GM21576 (cell line): ENCODE measurements around the gene FOXF1.

Experiments
- ATAC-seq: cut with Tn5 transposase; IDR thresholded peaks from one replicate; pipeline ENCODE4 v1.9.1; 2021; ENCODE audit warnings: mild to moderate bottlenecking, moderate library complexity; ENCODE audit not compliant: unreplicated experiment

The FOXF1 gene

GRCh38 chr16:86531641-86532525 lies 21.6 kb downstream of the FOXF1 start:
- no peak for ATAC-seq

- ATAC-seq: no peak
Measured at GRCh38 chr16:86532526-86532815, 22.1 kb downstream of the FOXF1 start.

GRCh38 chr16:86533076-86533475 lies 22.7 kb downstream of the FOXF1 start:
- no peak for ATAC-seq

- ATAC-seq: no peak
Measured at GRCh38 chr16:86533767-86534351, 23.5 kb downstream of the FOXF1 start.

GRCh38 chr16:86534779-86535615 lies 24.7 kb downstream of the FOXF1 start:
- no peak for ATAC-seq

- no peak for ATAC-seq
Measured at GRCh38 chr16:86536621-86537020, 26.3 kb downstream of the FOXF1 start.

- no peak for ATAC-seq
Measured at GRCh38 chr16:86537486-86537885, 27.2 kb downstream of the FOXF1 start.

- no peak for ATAC-seq
Measured at GRCh38 chr16:86538196-86538780, 28.0 kb downstream of the FOXF1 start.

- no peak for ATAC-seq
Measured at GRCh38 chr16:86540894-86541293, 30.6 kb downstream of the FOXF1 start.

GRCh38 chr16:86541560-86541959 lies 31.2 kb downstream of the FOXF1 start:
- ATAC-seq: no peak

GRCh38 chr16:86542756-86543750 lies 32.7 kb downstream of the FOXF1 start:
- no peak for ATAC-seq

- no peak for ATAC-seq
Measured at GRCh38 chr16:86545481-86545880, 35.2 kb downstream of the FOXF1 start.

GRCh38 chr16:86545954-86546637 lies 35.8 kb downstream of the FOXF1 start:
- ATAC-seq: no peak

GRCh38 chr16:86546638-86547013 lies 36.3 kb downstream of the FOXF1 start:
- no peak for ATAC-seq

GRCh38 chr16:86547286-86547685 lies 37.0 kb downstream of the FOXF1 start:
- ATAC-seq: no peak

GRCh38 chr16:86549076-86549892 lies 39.0 kb downstream of the FOXF1 start:
- ATAC-seq: no peak

- no peak for ATAC-seq
Measured at GRCh38 chr16:86549893-86550190, 39.5 kb downstream of the FOXF1 start.

- ATAC-seq: no peak
Measured at GRCh38 chr16:86550281-86550680, 40.0 kb downstream of the FOXF1 start.

GRCh38 chr16:86553356-86553755 lies 43.0 kb downstream of the FOXF1 start:
- ATAC-seq: no peak
